A673 (cell line): ENCODE results near the gene NRXN3.

Experiments
- CTCF ChIP-seq: fragments of 300-800, 200-600 bp; sonication (generic); conservative IDR thresholded peaks from 2 replicates; pipeline ENCODE4 v1.5.1; 2017; ENCODE audit warnings: low read depth, mild to moderate bottlenecking, antibody characterized with exemption, low read length, moderate library complexity, mixed read lengths
- EZH2 ChIP-seq: fragments of 200-600 bp; sonication (generic); IDR thresholded peaks from 2 replicates; pipeline ENCODE4 v1.6.1; 2017; ENCODE audit warnings: borderline replicate concordance, low read depth, mild to moderate bottlenecking, mixed read lengths, antibody characterized with exemption, low read length; ENCODE audit not compliant: poor library complexity, severe bottlenecking

GRCh38 chr14:79608446-79608845 lies 1438.3 kb downstream of the NRXN3 start:
- no peak for TF ChIP-seq CTCF
- TF ChIP-seq EZH2 = no peak
